CD4-positive, CD25-positive, alpha-beta regulatory T cell (primary cell): Measurements from ENCODE around the gene SETBP1. TPM values are rescaled to one million over a fixed set of nuclear protein-coding genes. Genes with fewer than 3 reads are reported as not detected.

ENCODE experiments used
- ATAC-seq, 2 donors: fragments of 150-1000 bp; cut with Tn5 transposase; one replicate each; pipeline ENCODE4 v1.10.0; 2021; ENCODE audit warnings: low read depth in 2 of 2, moderate number of reproducible peaks in 2 of 2, moderate library complexity in 1 of 2
- DNase-seq, 3 donors: peaks; one replicate each; pipeline versions ENCODE4 v3.0.0 to v3.0.0-alpha.2; 2012 to 2022; ENCODE audit warnings: mixed read lengths in 1 of 3
- H3K27ac ChIP-seq: one replicate; pipeline ENCODE4 v1.7.0; 2013; ENCODE audit warnings: mild to moderate bottlenecking, low read length; ENCODE audit not compliant: insufficient read depth, poor library complexity, severe bottlenecking
- H3K27me3 ChIP-seq: one replicate; pipeline ENCODE4 v1.7.0; 2013; ENCODE audit warnings: low read length; ENCODE audit not compliant: control insufficient read depth, insufficient read depth
- H3K36me3 ChIP-seq: one replicate; pipeline ENCODE4 v1.7.0; 2013; ENCODE audit warnings: mild to moderate bottlenecking, low read length, moderate library complexity; ENCODE audit not compliant: control insufficient read depth, insufficient read depth
- H3K4me1 ChIP-seq: 2 replicates; pipeline ENCODE4 v1.7.0; 2013; ENCODE audit warnings: mild to moderate bottlenecking, low read length; ENCODE audit not compliant: insufficient read depth, control insufficient read depth, poor library complexity, severe bottlenecking
- H3K4me3 ChIP-seq: one replicate; pipeline ENCODE4 v1.7.0; 2013; ENCODE audit warnings: low read depth, mild to moderate bottlenecking, low read length, moderate library complexity
- H3K9me3 ChIP-seq, 2 experiments: 1 replicate in 1 of 2; 2 replicates in 1 of 2; pipeline ENCODE4 v1.7.0; 2013; ENCODE audit warnings: low read length in 2 of 2, mild to moderate bottlenecking in 1 of 2, moderate library complexity in 1 of 2; ENCODE audit not compliant: control insufficient read depth in 2 of 2
- H3K27ac Mint-ChIP-seq, 3 donors: one replicate each; pipeline ENCODE4 v1.8.0; 2020 to 2022; ENCODE audit warnings: mild to moderate bottlenecking in 3 of 3, mixed read lengths in 3 of 3, moderate library complexity in 2 of 3
- H3K27me3 Mint-ChIP-seq: one replicate; pipeline ENCODE4 v1.8.0; 2022; ENCODE audit warnings: mild to moderate bottlenecking, mixed read lengths
- H3K36me3 Mint-ChIP-seq: one replicate; pipeline ENCODE4 v1.8.0; 2020; ENCODE audit warnings: mixed read lengths
- H3K4me1 Mint-ChIP-seq, 4 donors: one replicate each; pipeline ENCODE4 v1.8.0; 2020 to 2022; ENCODE audit warnings: mixed read lengths in 4 of 4, mild to moderate bottlenecking in 1 of 4
- H3K4me3 Mint-ChIP-seq, 4 donors: one replicate each; pipeline ENCODE4 v1.8.0; 2020 to 2022; ENCODE audit warnings: mild to moderate bottlenecking in 4 of 4, mixed read lengths in 4 of 4, moderate library complexity in 3 of 4
- H3K9me3 Mint-ChIP-seq, 7 donors: one replicate each; pipeline ENCODE4 v1.8.0; 2020 to 2022; ENCODE audit warnings: mixed read lengths in 7 of 7, mild to moderate bottlenecking in 3 of 7, moderate library complexity in 2 of 7
- polyA plus RNA-seq, 4 donors: library from polyadenylated mRNA; unstranded; fragments of 300-500 nt; fragmentation: Illumina TruSeq; gene quantifications; one replicate each; pipeline ENCODE4 v1.2.3, GENCODE V29; 2021
- total RNA-seq: library from RNA; stranded (reverse); gene quantifications from one replicate; pipeline ENCODE4 v1.2.3, GENCODE V29; 2022

SETBP1 gene
- total and polyA plus RNA-seq, 5 donors from 2014 or later, result 0.32 to 1.6 (median 0.38) TPM; not detected in 2

GRCh38 chr18:44876024-44876423, 195.3 kb downstream of the SETBP1 start:
- no peak overlapping the region for H3K27ac ChIP-seq
- no peak for ATAC-seq
- no peaks in the 10 kb centered on the region for H3K9me3 ChIP-seq
- H3K4me1 Mint-ChIP-seq, result peaks cover 0 to 8% (median 0%) of the 10 kb centered on the region in 4 donors
- DNase-seq, result no peak
- H3K36me3 ChIP-seq, result no peaks in the 10 kb centered on the region
- H3K27ac Mint-ChIP-seq, result no peak overlapping the region
- H3K4me3 ChIP-seq, result no peak overlapping the region
- no peaks in the 10 kb centered on the region for H3K4me1 ChIP-seq
- peaks cover 0 to 3% (median 0%) of the 10 kb centered on the region in 7 donors for H3K9me3 Mint-ChIP-seq
- H3K27me3 ChIP-seq, result no peaks in the 10 kb centered on the region
- no peak overlapping the region for H3K4me3 Mint-ChIP-seq
- H3K36me3 Mint-ChIP-seq, result no peaks in the 10 kb centered on the region
- H3K27me3 Mint-ChIP-seq, result no peaks in the 10 kb centered on the region

GRCh38 chr18:44876755-44877154, 196.1 kb downstream of the SETBP1 start:
- Mint-ChIP-seq H3K27ac (no peak overlapping the region), H3K4me1 (peaks cover 0 to 5% (median 0%) of the 10 kb centered on the region in 4 donors), H3K9me3 (peaks cover 0 to 3% (median 0%) of the 10 kb centered on the region in 7 donors), H3K4me3 (no peak overlapping the region), H3K36me3 (no peaks in the 10 kb centered on the region), H3K27me3 (no peaks in the 10 kb centered on the region)
- no peaks in the 10 kb centered on the region for H3K9me3 ChIP-seq
- no peak for ATAC-seq
- DNase-seq, result no peak
- no peaks in the 10 kb centered on the region for H3K36me3 ChIP-seq
- H3K27ac ChIP-seq, result no peak overlapping the region
- H3K27me3 ChIP-seq, result no peaks in the 10 kb centered on the region
- no peak overlapping the region for H3K4me3 ChIP-seq
- H3K4me1 ChIP-seq, result no peaks in the 10 kb centered on the region

GRCh38 chr18:44878335-44878734, 197.6 kb downstream of the SETBP1 start:
- Histone ChIP-seq H3K27ac (no peak overlapping the region), H3K36me3 (no peaks in the 10 kb centered on the region), H3K27me3 (no peaks in the 10 kb centered on the region), H3K4me3 (no peak overlapping the region), H3K9me3 (no peaks in the 10 kb centered on the region), H3K4me1 (no peaks in the 10 kb centered on the region)
- H3K4me1 Mint-ChIP-seq, result peaks cover 0 to under 1% (median 0%) of the 10 kb centered on the region in 4 donors
- H3K9me3 Mint-ChIP-seq, result peaks cover 0 to 3% (median 0%) of the 10 kb centered on the region in 7 donors
- no peak overlapping the region for H3K27ac Mint-ChIP-seq
- no peak overlapping the region for H3K4me3 Mint-ChIP-seq
- no peaks in the 10 kb centered on the region for H3K27me3 Mint-ChIP-seq
- DNase-seq (no peak), ATAC-seq (no peak)
- H3K36me3 Mint-ChIP-seq, result no peaks in the 10 kb centered on the region

GRCh38 chr18:44880170-44880569, 199.5 kb downstream of the SETBP1 start:
- H3K4me3 ChIP-seq, result no peak overlapping the region
- no peak for ATAC-seq
- Mint-ChIP-seq H3K27me3 (no peaks in the 10 kb centered on the region), H3K27ac (peak overlapping the region in 1 of 3 donors; percentile 2), H3K36me3 (no peaks in the 10 kb centered on the region), H3K4me1 (no peaks in the 10 kb centered on the region), H3K4me3 (no peak overlapping the region), H3K9me3 (peaks cover 0 to 1% (median 0%) of the 10 kb centered on the region in 7 donors)
- H3K36me3 ChIP-seq, result no peaks in the 10 kb centered on the region
- no peak overlapping the region for H3K27ac ChIP-seq
- no peaks in the 10 kb centered on the region for H3K9me3 ChIP-seq
- no peaks in the 10 kb centered on the region for H3K4me1 ChIP-seq
- H3K27me3 ChIP-seq, result no peaks in the 10 kb centered on the region
- DNase-seq, result no peak

- Mint-ChIP-seq H3K27ac (no peak overlapping the region), H3K4me1 (no peaks in the 10 kb centered on the region), H3K9me3 (peaks cover 0 to 1% (median 0%) of the 10 kb centered on the region in 7 donors), H3K27me3 (no peaks in the 10 kb centered on the region), H3K4me3 (no peak overlapping the region), H3K36me3 (no peaks in the 10 kb centered on the region)
- ATAC-seq (no peak), DNase-seq (no peak)
- H3K27me3 ChIP-seq, result no peaks in the 10 kb centered on the region
- no peaks in the 10 kb centered on the region for H3K36me3 ChIP-seq
- no peak overlapping the region for H3K27ac ChIP-seq
- H3K4me1 ChIP-seq, result no peaks in the 10 kb centered on the region
- H3K9me3 ChIP-seq, result no peaks in the 10 kb centered on the region
- H3K4me3 ChIP-seq, result no peak overlapping the region
Observed at GRCh38 chr18:44881461-44882162, 200.9 kb downstream of the SETBP1 start.

- Histone ChIP-seq H3K27me3 (no peaks in the 10 kb centered on the region), H3K4me1 (no peaks in the 10 kb centered on the region), H3K4me3 (no peak overlapping the region), H3K9me3 (no peaks in the 10 kb centered on the region), H3K36me3 (no peaks in the 10 kb centered on the region), H3K27ac (no peak overlapping the region)
- ATAC-seq (no peak), DNase-seq (no peak)
- Mint-ChIP-seq H3K4me3 (no peak overlapping the region), H3K27me3 (no peaks in the 10 kb centered on the region), H3K36me3 (no peaks in the 10 kb centered on the region), H3K9me3 (peaks cover 0 to 1% (median 0%) of the 10 kb centered on the region in 7 donors), H3K27ac (no peak overlapping the region), H3K4me1 (peaks cover 0 to under 1% (median 0%) of the 10 kb centered on the region in 4 donors)
Observed at GRCh38 chr18:44882163-44882868, 201.6 kb downstream of the SETBP1 start.

GRCh38 chr18:44883671-44884070, 203.0 kb downstream of the SETBP1 start:
- Histone ChIP-seq H3K9me3 (no peaks in the 10 kb centered on the region), H3K36me3 (no peaks in the 10 kb centered on the region), H3K4me3 (no peak overlapping the region), H3K27me3 (no peaks in the 10 kb centered on the region), H3K4me1 (no peaks in the 10 kb centered on the region), H3K27ac (no peak overlapping the region)
- Mint-ChIP-seq H3K4me1 (peaks cover 0 to 6% (median 1%) of the 10 kb centered on the region in 4 donors), H3K27ac (no peak overlapping the region), H3K36me3 (no peaks in the 10 kb centered on the region), H3K4me3 (no peak overlapping the region), H3K27me3 (no peaks in the 10 kb centered on the region), H3K9me3 (peaks cover 0 to 1% (median 0%) of the 10 kb centered on the region in 7 donors)
- no peak for DNase-seq
- ATAC-seq, result no peak
